AG10803 (cell line): Measurements from ENCODE around the gene ZNF488.

Experiments used
- DNase-seq: peaks from one replicate; pipeline ENCODE4 v3.0.0; 2010; ENCODE audit warnings: low read depth
- H3K4me3 ChIP-seq: 2 replicates; pipeline ENCODE4 v1.5.1; 2011; ENCODE audit warnings: mild to moderate bottlenecking, low read length, control low read depth
- CTCF ChIP-seq: conservative IDR thresholded peaks from 2 replicates; pipeline ENCODE4 v1.5.1; 2011; ENCODE audit warnings: mild to moderate bottlenecking, low read length, control low read depth, inconsistent platforms

The ZNF488 gene

GRCh38 chr10:47321521-47322195 is 62.4 kb downstream of the ZNF488 start:
- no peak for DNase-seq

GRCh38 chr10:47320812-47321211 is 63.3 kb downstream of the ZNF488 start:
- no peak overlapping the region for H3K4me3 ChIP-seq
- no peak for DNase-seq
- TF ChIP-seq CTCF: no peak

More at GRCh38 chr10:47321521-47322195, 62.4 kb downstream of the ZNF488 start:
- TF ChIP-seq CTCF: no peak
- H3K4me3 ChIP-seq: no peak overlapping the region

- no peak overlapping the region for H3K4me3 ChIP-seq
- no peak for DNase-seq
- TF ChIP-seq CTCF: no peak
These were observed 64.3 kb downstream of the ZNF488 start for GRCh38 chr10:47319784-47320183.

- H3K4me3 ChIP-seq: no peak overlapping the region
- DNase-seq: no peak
- no peak for TF ChIP-seq CTCF
These were observed 65.4 kb downstream of the ZNF488 start for GRCh38 chr10:47318706-47319105.

- no peak for DNase-seq
- no peak for TF ChIP-seq CTCF
- no peak overlapping the region for H3K4me3 ChIP-seq
These were observed 66.8 kb downstream of the ZNF488 start for GRCh38 chr10:47317251-47317650.

- no peak for DNase-seq
- TF ChIP-seq CTCF: no peak
- H3K4me3 ChIP-seq: no peak overlapping the region
These were observed 68.0 kb downstream of the ZNF488 start for GRCh38 chr10:47316131-47316530.
